Colonic mucosa (tissue), 4 donors: ENCODE results near the gene CFAP20. TPM values are rescaled to one million over a fixed set of nuclear protein-coding genes. Genes with fewer than 3 reads are reported as not detected.
"Not testable (repeated sequence)": the region's sequence is repeated elsewhere in the genome, so short reads cannot be mapped to it uniquely, and the experiment has no call there.

Experiments used
- DNase-seq: peaks from one replicate; pipeline ENCODE4 v3.0.0-alpha.2; 2020
- H3K27ac ChIP-seq: fragments of 200-600 bp; one replicate; pipeline ENCODE4 v1.8.0; 2021
- H3K27me3 ChIP-seq: fragments of 200-600 bp; one replicate; pipeline ENCODE4 v1.8.0; 2021
- H3K36me3 ChIP-seq: fragments of 200-600 bp; one replicate; pipeline ENCODE4 v1.8.0; 2021
- H3K4me1 ChIP-seq: fragments of 200-600 bp; one replicate; pipeline ENCODE4 v1.8.0; 2021; ENCODE audit warnings: mild to moderate bottlenecking
- H3K4me3 ChIP-seq: fragments of 200-600 bp; one replicate; pipeline ENCODE4 v1.8.0; 2021
- H3K9ac ChIP-seq, 2 donors: one replicate each; pipeline ENCODE4 v1.7.0; 2013; ENCODE audit warnings: control low read depth in 2 of 2, low read depth in 2 of 2, low read length in 2 of 2
- H3K9me3 ChIP-seq: fragments of 200-600 bp; one replicate; pipeline ENCODE4 v1.8.0; 2021
- intact Hi-C: fragments of 100-400 bp; cut with DNase I; formaldehyde crosslinking; loops from one replicate; pipeline ENCODE4 v1.14.1; 2022
- total RNA-seq, 2 donors: library from RNA; stranded (reverse); fragmentation: NEBNext Ultra II Directional in 1 of 2; extraction: Animal tissue kit (Norgen Biotek cat#: 25700) in 1 of 2; gene quantifications; one replicate each; pipeline ENCODE4 v1.2.1, GENCODE V29; 2021
- TF ChIP-seq, protein P1 (sequence below): fragments of 200-600 bp; IDR thresholded peaks from one replicate; pipeline ENCODE4 v1.8.0; 2022; ENCODE audit warnings: antibody characterized with exemption, mild to moderate bottlenecking
- donor health status: healthy.
- donor health status: DM: no; HTN: no; CAD: no.
- donor health status: DM: no; HTN: no; CAD: no.

CFAP20 gene
- total RNA-seq, 2 donors from 2014 or later = 26.7 to 32.1 TPM

DNA sequence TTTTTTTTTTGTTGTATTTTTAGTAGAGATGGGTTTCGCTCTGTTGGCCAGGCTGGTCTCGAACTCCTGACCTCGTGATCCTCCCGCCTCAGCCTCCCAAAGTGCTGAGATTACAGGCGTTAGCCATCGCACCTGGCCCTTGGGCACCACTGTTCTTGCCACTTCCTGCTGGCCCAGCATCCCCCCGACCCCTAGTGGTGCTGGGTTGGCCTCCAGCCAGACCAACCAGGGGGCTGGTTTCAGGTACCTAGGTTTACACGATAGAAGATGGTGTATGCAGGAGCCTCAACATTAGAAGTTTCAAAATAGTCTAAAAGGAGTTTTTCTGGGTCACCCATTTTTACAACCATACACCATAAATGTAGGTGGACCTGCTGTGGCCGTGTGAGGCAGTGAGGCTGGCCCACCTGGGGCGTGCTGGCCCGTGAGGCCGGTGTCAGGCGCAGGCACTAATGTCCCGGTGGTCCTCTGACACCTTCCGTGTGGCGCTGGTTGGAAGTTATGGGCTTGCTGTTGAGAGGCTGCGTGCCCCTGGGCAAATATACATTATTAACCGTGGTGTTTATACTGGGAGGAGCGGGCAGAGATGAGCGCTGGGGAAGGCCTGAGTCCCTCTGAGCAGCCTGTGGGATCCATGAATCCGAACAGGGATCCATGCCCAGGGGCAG, 43.5 kb downstream of the CFAP20 start:
- Histone ChIP-seq H3K27me3 (no peaks in the 10 kb centered on the region), H3K36me3 (no peaks in the 10 kb centered on the region)

DNA sequence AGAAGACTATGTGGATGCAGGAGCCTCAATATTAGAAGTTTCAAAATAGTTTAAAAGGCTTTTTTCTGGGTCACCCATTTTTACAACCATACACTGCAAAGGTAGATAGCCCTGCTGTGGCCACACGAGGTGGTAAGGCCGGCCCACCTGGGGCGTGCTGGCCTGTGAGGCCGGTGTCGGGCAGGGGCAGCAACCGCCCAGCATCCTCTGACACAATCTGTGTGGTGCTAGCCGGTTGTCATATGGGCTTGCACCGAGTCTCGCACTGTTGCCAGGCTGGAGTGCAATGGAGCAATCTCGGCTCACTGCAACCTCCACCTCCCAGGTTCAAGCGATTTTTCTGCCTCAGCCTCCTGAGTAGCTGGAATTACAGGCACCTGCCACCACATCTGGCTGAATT, 44.0 kb downstream of the CFAP20 start:
- no peak for DNase-seq
- intact Hi-C loops = no loop called here
- H3K9ac ChIP-seq = no peak overlapping the region
- H3K27ac ChIP-seq = no peak overlapping the region
- no peak overlapping the region for H3K4me3 ChIP-seq
- no peaks in the 10 kb centered on the region for H3K27me3 ChIP-seq
- H3K4me1 ChIP-seq = no peaks in the 10 kb centered on the region
- H3K36me3 ChIP-seq = no peaks in the 10 kb centered on the region
- TF ChIP-seq, protein P1, sequence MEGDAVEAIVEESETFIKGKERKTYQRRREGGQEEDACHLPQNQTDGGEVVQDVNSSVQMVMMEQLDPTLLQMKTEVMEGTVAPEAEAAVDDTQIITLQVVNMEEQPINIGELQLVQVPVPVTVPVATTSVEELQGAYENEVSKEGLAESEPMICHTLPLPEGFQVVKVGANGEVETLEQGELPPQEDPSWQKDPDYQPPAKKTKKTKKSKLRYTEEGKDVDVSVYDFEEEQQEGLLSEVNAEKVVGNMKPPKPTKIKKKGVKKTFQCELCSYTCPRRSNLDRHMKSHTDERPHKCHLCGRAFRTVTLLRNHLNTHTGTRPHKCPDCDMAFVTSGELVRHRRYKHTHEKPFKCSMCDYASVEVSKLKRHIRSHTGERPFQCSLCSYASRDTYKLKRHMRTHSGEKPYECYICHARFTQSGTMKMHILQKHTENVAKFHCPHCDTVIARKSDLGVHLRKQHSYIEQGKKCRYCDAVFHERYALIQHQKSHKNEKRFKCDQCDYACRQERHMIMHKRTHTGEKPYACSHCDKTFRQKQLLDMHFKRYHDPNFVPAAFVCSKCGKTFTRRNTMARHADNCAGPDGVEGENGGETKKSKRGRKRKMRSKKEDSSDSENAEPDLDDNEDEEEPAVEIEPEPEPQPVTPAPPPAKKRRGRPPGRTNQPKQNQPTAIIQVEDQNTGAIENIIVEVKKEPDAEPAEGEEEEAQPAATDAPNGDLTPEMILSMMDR = no peak
- H3K9me3 ChIP-seq = no peaks in the 10 kb centered on the region

More for the DNA sequence above, 43.5 kb downstream of the CFAP20 start:
- H3K27ac ChIP-seq = no peak overlapping the region
- no peak for DNase-seq
- TF ChIP-seq, protein P1 = no peak
- intact Hi-C loops = no loop called here
- no peak overlapping the region for H3K9ac ChIP-seq
- H3K9me3 ChIP-seq = no peaks in the 10 kb centered on the region
- H3K4me3 ChIP-seq = no peak overlapping the region
- no peaks in the 10 kb centered on the region for H3K4me1 ChIP-seq

DNA sequence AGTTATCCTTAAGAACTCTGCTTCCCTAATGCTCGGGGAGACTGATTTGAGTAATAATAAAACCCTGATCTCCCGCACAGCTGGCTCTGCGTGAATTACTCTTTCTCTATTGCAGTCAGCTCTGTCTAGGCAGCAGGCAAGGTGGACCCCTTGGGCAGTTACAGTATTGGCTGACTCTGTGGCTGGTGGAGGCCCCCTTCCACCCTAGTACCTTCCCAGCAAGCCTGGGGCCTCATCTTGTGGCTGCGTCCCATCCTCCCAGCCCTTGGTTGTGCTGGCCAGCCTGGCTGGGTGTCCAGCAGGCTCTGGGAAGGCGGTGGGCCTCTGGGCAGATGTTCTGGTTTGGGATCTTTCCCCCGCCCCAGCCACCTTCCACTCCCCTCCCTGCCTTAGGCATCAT, 44.5 kb downstream of the CFAP20 start:
- H3K9me3 ChIP-seq = no peaks in the 10 kb centered on the region
- TF ChIP-seq, protein P1 = no peak
- intact Hi-C loops = no loop called here
- H3K4me1 ChIP-seq = no peaks in the 10 kb centered on the region
- H3K27me3 ChIP-seq = no peaks in the 10 kb centered on the region
- no peak overlapping the region for H3K27ac ChIP-seq
- no peaks in the 10 kb centered on the region for H3K36me3 ChIP-seq
- no peak overlapping the region for H3K4me3 ChIP-seq
- DNase-seq = no peak
- H3K9ac ChIP-seq = no peak overlapping the region

DNA sequence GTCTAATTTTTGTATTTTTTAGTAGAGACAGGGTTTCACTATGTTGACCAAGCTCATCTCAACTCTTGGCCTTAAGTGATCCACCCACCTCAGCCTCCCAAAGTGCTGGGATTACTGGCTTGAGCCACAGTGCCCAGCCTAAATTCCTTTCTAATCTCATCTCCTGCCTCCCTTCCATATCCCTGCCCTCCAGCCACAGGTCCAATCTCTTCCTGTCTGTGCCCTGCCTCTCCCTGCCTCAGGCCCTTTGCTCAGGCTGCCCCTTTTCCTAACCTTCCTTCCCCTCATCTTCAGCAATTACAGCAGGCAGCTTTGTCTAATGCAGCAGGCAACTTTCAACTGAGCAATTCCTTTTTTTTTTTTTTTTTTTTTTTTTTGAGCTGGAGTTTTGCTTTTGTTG, 46.8 kb downstream of the CFAP20 start:
- no peak for DNase-seq
- Histone ChIP-seq H3K9me3 (no peaks in the 10 kb centered on the region), H3K27me3 (no peaks in the 10 kb centered on the region), H3K4me1 (no peaks in the 10 kb centered on the region), H3K9ac (no peak overlapping the region), H3K27ac (no peak overlapping the region), H3K4me3 (no peak overlapping the region), H3K36me3 (no peaks in the 10 kb centered on the region)
- intact Hi-C loops = no loop called here
- TF ChIP-seq, protein P1 = no peak

DNA sequence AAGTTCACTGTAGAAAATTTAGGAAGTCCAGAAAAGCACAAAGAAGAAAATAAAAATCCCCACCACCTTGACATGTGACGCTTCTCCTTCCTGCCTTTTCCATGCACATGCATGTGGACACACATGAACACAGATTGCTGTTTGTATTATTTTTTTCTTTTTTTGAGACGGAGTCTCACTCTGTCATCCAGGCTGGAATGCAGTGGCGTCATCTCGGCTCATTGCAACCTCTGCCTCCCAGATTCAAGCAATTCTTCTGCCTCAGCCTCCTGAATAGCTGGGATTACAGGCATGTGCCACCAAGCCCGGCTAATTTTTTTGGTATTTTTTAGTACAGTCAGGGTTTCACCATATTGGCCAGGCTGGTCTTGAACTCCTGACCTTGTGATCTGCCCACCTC, 48.5 kb downstream of the CFAP20 start:
- H3K27ac ChIP-seq, H3K9me3 ChIP-seq, H3K4me3 ChIP-seq, H3K27me3 ChIP-seq, DNase-seq, H3K9ac ChIP-seq, H3K36me3 ChIP-seq, H3K4me1 ChIP-seq, intact Hi-C loops: not testable (repeated sequence)

DNA sequence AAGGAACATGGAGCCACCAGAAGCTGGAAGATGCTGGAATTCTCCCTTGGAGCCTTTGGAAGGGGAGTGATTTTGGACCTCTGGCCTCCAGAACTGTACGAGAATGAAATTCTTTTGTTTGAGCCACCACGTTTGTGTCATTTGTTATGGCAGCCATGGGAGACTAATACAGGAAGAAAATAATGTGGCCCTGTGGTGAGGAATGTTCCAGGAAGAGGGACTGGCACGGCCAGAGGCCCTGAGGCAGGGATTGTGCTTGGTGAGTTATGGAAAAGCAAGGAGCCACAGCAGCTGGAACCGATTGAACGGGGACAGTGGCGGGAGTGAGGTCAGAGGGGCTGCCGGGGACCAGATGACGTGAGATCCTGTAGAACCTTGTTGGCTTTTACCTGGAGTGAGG, 51.4 kb downstream of the CFAP20 start:
- TF ChIP-seq, protein P1 = no peak
- H3K27ac ChIP-seq = no peak overlapping the region
- no peaks in the 10 kb centered on the region for H3K27me3 ChIP-seq
- H3K36me3 ChIP-seq = no peaks in the 10 kb centered on the region
- no peaks in the 10 kb centered on the region for H3K9me3 ChIP-seq
- no peak overlapping the region for H3K9ac ChIP-seq
- no peaks in the 10 kb centered on the region for H3K4me1 ChIP-seq
- intact Hi-C loops = no loop called here
- no peak for DNase-seq
- H3K4me3 ChIP-seq = no peak overlapping the region
